PFSK-1 (cell line): ENCODE measurements around the gene RPS6KC1.

Experiments used
- FOXP2 ChIP-seq: optimal IDR thresholded peaks from 2 replicates; pipeline ENCODE3; 2011; ENCODE audit warnings: borderline replicate concordance, control low read depth, inconsistent platforms; ENCODE audit not compliant: insufficient read depth; ENCODE audit errors: extremely low read length, extremely low read depth
- POLR2AphosphoS5 ChIP-seq: IDR thresholded peaks from 2 replicates; pipeline ENCODE4 v1.6.1; 2012; ENCODE audit warnings: low read depth, mild to moderate bottlenecking, control low read depth, low read length, moderate library complexity
- REST ChIP-seq, 2 experiments: IDR thresholded peaks; 2 replicates each; pipeline versions ENCODE4 v1.6.1 to v1.8.0; 2011 to 2012; ENCODE audit warnings: low read depth in 2 of 2, low read length in 2 of 2, control low read depth in 1 of 2, inconsistent platforms in 1 of 2, mild to moderate bottlenecking in 1 of 2, moderate library complexity in 1 of 2; ENCODE audit not compliant: insufficient read depth in 1 of 2
- SIN3A ChIP-seq: IDR thresholded peaks from 2 replicates; pipeline ENCODE4 v1.6.1; 2012; ENCODE audit warnings: mild to moderate bottlenecking, low read length, moderate library complexity, borderline replicate concordance; ENCODE audit not compliant: insufficient read depth
- TAF1 ChIP-seq: IDR thresholded peaks from 2 replicates; pipeline ENCODE4 v1.6.1; 2012; ENCODE audit warnings: low read length, control low read depth, borderline replicate concordance; ENCODE audit not compliant: insufficient read depth

Gene RPS6KC1

GRCh38 chr1:213268221-213268620 is 217.2 kb downstream of the RPS6KC1 start:
- no peak for TF ChIP-seq SIN3A
- TF ChIP-seq REST (IDR thresholded peaks at IDR 0.05; ENCODE audit: insufficient read depth in 1 of 2, low read depth in 2 of 2, low read length in 2 of 2) = no peak
- TF ChIP-seq TAF1 = no peak
- TF ChIP-seq POLR2AphosphoS5 = no peak
- TF ChIP-seq FOXP2 = no peak

- TF ChIP-seq TAF1 = no peak
- no peak for TF ChIP-seq POLR2AphosphoS5
- TF ChIP-seq REST (IDR thresholded peaks at IDR 0.05; ENCODE audit: insufficient read depth in 1 of 2, low read depth in 2 of 2, low read length in 2 of 2) = no peak
- TF ChIP-seq FOXP2 = no peak
Observed at GRCh38 chr1:213269829-213270228, 218.8 kb downstream of the RPS6KC1 start.

- TF ChIP-seq SIN3A = no peak
- TF ChIP-seq TAF1 = no peak
- TF ChIP-seq POLR2AphosphoS5 = no peak
- TF ChIP-seq FOXP2 = no peak
- TF ChIP-seq REST (IDR thresholded peaks at IDR 0.05; ENCODE audit: insufficient read depth in 1 of 2, low read depth in 2 of 2, low read length in 2 of 2) = no peak
Observed at GRCh38 chr1:213273546-213273945, 222.5 kb downstream of the RPS6KC1 start.

- TF ChIP-seq SIN3A = no peak
- no peak for TF ChIP-seq REST (IDR thresholded peaks at IDR 0.05; ENCODE audit: insufficient read depth in 1 of 2, low read depth in 2 of 2, low read length in 2 of 2)
- TF ChIP-seq TAF1 = no peak
- TF ChIP-seq POLR2AphosphoS5 = no peak
- TF ChIP-seq FOXP2 = no peak
Observed at GRCh38 chr1:213274140-213274539, 223.1 kb downstream of the RPS6KC1 start.

GRCh38 chr1:213275293-213275692 is 224.3 kb downstream of the RPS6KC1 start:
- no peak for TF ChIP-seq SIN3A
- no peak for TF ChIP-seq FOXP2
- TF ChIP-seq POLR2AphosphoS5 = no peak
- no peak for TF ChIP-seq TAF1
- TF ChIP-seq REST (IDR thresholded peaks at IDR 0.05; ENCODE audit: insufficient read depth in 1 of 2, low read depth in 2 of 2, low read length in 2 of 2) = no peak
